ENCODE results near the gene RIMS4. TPM values are rescaled to one million over a fixed set of nuclear protein-coding genes. Genes with fewer than 3 reads are reported as not detected.

The RIMS4 gene
- total and polyA plus RNA-seq, 5 donors: 0.38 to 2.4 (median 1.2) TPM

GRCh38 chr20:44717986-44718385, 92.4 kb downstream of the RIMS4 start:
- no peaks in the 10 kb centered on the region for H3K9me3 ChIP-seq (ENCODE audit: control insufficient read depth, low read length)
- intact Hi-C loops (cut with DNase I): no loop called here
- no peaks in the 10 kb centered on the region for H3K27me3 ChIP-seq (ENCODE audit: control insufficient read depth, insufficient read depth)
- peaks cover 14% of the 10 kb centered on the region for H3K4me1 ChIP-seq (ENCODE audit: control insufficient read depth, insufficient read depth, low read length)
- H3K27ac ChIP-seq (ENCODE audit: low read length): peak overlapping the region; percentile 30
- WGBS: 72% methylated on average over 10 of the region's 10 CpGs
- no peak overlapping the region for H3K4me3 ChIP-seq (ENCODE audit: low read length)
- no peak for ATAC-seq
- DNase-seq: peak in 2 of 3 donors; percentile 70 to 73

DNA sequence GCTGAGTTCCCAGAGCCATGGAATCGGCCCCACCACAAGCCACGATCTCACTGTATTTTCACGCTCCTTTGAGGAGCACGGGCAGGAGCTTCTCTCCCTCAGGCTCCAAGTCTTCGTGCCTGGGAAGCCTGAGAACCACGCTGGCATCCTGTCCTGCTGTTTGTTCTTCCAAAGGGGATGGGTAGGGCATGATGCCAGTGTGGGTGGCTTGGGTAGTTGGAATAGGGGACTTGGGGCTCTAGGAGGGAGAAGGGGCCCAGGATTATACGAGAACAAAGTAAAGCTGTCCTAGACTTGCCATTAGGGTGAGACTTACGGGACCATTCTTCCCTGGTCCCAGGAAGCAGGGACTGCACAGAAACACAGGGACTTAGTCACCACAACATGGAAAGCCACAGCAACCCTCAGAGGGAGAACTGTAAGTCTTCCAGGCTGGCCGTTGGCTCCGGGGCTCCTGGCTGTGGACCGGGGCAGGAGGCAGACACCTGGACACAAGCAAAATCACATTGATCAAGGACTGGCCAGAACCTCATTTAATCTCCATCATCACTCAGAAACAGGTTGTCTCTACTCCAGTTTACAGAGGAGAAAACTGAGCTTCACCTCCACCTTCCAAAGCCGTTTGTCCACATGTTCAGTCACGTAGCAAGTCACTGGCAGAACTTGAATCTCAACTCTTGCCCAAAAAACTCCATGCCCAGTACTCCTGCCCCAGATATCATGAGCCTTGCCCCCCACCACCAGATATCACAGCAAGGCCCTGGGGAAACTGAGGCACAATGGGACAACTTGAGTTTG, 93.8 kb downstream of the RIMS4 start:
- no peaks in the 10 kb centered on the region for H3K9me3 ChIP-seq (ENCODE audit: control insufficient read depth, low read length)
- H3K4me1 ChIP-seq (ENCODE audit: control insufficient read depth, insufficient read depth, low read length): peaks cover 14% of the 10 kb centered on the region
- ATAC-seq (no peak), DNase-seq (peak in 1 of 3 donors; percentile 65)
- peak overlapping the region; percentile 12 for H3K4me3 ChIP-seq (ENCODE audit: low read length)
- 70% methylated on average over 13 of the region's 13 CpGs for WGBS
- peak overlapping the region; percentile 73 for H3K27ac ChIP-seq (ENCODE audit: low read length)
- H3K27me3 ChIP-seq (ENCODE audit: control insufficient read depth, insufficient read depth): no peaks in the 10 kb centered on the region
- intact Hi-C loops (cut with DNase I): no loop called here

DNA sequence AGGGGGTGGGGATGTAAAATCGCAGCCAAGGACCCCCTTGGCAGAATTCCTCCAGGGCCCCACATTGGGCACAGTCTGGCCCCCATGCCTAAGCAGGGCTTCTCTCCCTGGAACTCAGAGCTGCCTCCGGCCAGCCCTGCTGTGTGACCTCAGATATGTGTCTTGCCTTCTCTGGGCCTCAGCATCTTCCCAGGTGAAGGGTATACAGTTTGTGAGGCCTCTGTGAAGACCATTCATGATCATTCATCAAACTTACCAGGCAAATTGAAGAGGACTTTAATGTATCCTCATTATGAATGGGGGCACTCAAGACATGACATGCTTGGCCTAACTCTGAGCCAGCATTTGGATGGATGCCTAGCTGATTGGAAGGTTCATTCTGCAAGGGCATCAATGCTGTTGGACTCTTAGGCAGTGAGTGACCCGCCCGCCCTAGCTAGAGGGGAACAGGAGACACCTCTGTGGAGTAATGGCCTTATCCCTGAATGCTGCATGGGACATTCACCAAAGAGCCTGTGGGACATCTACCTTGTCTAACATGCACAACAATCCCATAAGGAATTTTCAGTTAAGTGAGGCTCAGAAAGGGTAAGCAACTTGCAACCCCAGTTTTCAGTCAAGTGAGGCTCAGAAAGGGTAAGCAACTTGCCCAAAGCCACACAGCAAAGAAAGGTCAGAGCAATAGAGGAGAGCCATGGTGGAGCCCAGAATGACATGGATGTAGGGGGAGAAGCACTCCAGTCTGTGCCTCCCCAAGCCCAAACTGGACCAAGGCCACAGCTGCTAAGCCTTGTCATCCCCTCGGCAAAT, 94.6 kb downstream of the RIMS4 start:
- H3K4me3 ChIP-seq (ENCODE audit: low read length): peak overlapping the region; percentile 1
- DNase-seq (peak in 1 of 3 donors; percentile 57), ATAC-seq (no peak)
- H3K27me3 ChIP-seq (ENCODE audit: control insufficient read depth, insufficient read depth): no peaks in the 10 kb centered on the region
- peaks cover 17% of the 10 kb centered on the region for H3K4me1 ChIP-seq (ENCODE audit: control insufficient read depth, insufficient read depth, low read length)
- WGBS: 74% methylated on average over 5 of the region's 5 CpGs
- peak overlapping the region; percentile 73 for H3K27ac ChIP-seq (ENCODE audit: low read length)
- intact Hi-C loops (cut with DNase I): no loop called here
- no peaks in the 10 kb centered on the region for H3K9me3 ChIP-seq (ENCODE audit: control insufficient read depth, low read length)

DNA sequence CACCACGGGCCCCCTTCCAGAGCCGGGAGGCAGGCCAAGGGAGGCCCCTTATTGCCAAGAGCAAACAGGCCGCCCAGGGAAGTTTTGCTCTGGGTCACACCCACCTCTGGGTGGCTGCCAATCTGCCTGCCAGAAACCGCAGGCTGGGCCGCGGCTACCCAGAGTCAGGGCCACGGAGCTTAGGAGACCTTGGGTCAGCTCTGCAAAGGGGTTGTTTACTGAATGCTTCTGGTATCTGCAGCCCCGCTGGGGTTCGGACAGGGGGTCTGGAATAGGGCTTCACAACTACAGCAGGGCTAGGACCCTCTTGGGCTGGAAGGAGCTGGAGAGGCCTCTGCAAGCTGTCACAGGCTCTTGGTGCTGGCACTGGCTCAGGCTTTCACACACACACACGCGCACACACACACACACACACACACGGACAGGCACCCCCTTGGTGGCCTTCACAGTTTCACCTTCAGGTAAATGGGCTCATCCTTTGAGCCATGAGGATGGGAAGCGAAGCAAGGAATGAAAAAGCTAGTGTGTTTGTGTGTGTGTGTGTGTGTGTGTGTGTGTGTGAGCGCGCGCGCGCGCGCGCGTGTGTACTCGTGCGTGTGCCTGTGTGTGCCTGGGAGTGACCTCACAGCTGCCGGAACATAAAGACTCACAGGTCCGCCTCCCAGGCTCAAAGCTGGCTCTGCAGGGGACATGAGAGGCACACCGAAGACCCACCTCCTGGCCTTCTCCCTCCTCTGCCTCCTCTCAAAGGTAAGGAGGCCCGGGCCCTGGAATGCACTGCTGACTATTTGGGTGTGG, 95.4 kb downstream of the RIMS4 start, which contains the start of gene CCN5:
TSS of gene CCN5 (plus strand) at position 669 of the 798 bp plus-strand sequence. CDS start at position 691, 22 bp downstream.
- intact Hi-C loops (cut with DNase I): no loop called here
- peak within 1 kb of the TSS; percentile 95 for H3K27ac ChIP-seq (ENCODE audit: low read length)

GRCh38 chr20:44714102-44714700, 96.1 kb downstream of the RIMS4 start:
- H3K27ac ChIP-seq (ENCODE audit: low read length): peak overlapping the region; percentile 95
- H3K9me3 ChIP-seq (ENCODE audit: control insufficient read depth, low read length): no peaks in the 10 kb centered on the region
- 38% methylated on average over 13 of the region's 13 CpGs for WGBS
- H3K4me3 ChIP-seq (ENCODE audit: low read length): no peak overlapping the region
- ATAC-seq (peak; percentile 68 to 74), DNase-seq (peak in 2 of 3 donors; percentile 72 to 84)
- H3K27me3 ChIP-seq (ENCODE audit: control insufficient read depth, insufficient read depth): no peaks in the 10 kb centered on the region
- intact Hi-C loops (cut with DNase I): no loop called here
- peaks cover 15% of the 10 kb centered on the region for H3K4me1 ChIP-seq (ENCODE audit: control insufficient read depth, insufficient read depth, low read length)

More for the DNA sequence above, 95.4 kb downstream of the RIMS4 start, which contains the start of gene CCN5:
- H3K4me3 ChIP-seq (ENCODE audit: low read length): peak within 1 kb of the TSS; percentile 1
- ATAC-seq (peak; percentile 85 to 86), DNase-seq (peak; percentile 95 to 99 (median 97))
- H3K9me3 ChIP-seq (ENCODE audit: control insufficient read depth, low read length): no peaks in the 10 kb centered on the region
- peaks cover 15% of the 10 kb centered on the region for H3K4me1 ChIP-seq (ENCODE audit: control insufficient read depth, insufficient read depth, low read length)
- WGBS: 40% methylated on average over 28 of the region's 28 CpGs
- no peaks in the 10 kb centered on the region for H3K27me3 ChIP-seq (ENCODE audit: control insufficient read depth, insufficient read depth)

DNA sequence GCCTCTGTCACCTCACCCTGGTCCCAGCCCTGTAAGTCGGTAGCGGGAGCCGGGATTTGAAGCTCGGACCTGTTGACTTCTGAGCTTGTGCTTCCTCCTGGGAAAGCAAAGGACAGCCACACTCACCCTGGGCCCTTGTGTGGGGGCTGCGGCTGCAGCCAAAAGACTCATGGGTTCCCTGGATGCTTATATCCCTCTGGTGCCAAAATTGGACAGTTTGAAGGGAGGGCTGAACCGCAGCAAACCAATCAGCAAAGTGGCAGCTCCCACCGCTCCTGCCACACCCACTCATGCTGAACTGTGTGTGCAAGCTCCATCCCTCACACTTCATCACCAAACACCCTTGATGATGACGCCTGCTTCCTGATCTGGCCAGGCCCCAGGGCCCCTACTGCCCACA, 99.1 kb downstream of the RIMS4 start:
- Histone ChIP-seq H3K27ac (ENCODE audit: low read length) (peak overlapping the region; percentile 83), H3K9me3 (ENCODE audit: control insufficient read depth, low read length) (no peaks in the 10 kb centered on the region), H3K4me3 (ENCODE audit: low read length) (no peak overlapping the region), H3K4me1 (ENCODE audit: control insufficient read depth, insufficient read depth, low read length) (peaks cover 15% of the 10 kb centered on the region), H3K27me3 (ENCODE audit: control insufficient read depth, insufficient read depth) (no peaks in the 10 kb centered on the region)
- ATAC-seq (peak; percentile 83 to 85), DNase-seq (peak; percentile 75 to 91 (median 90))
- intact Hi-C loops (cut with DNase I): no loop called here
- WGBS: 42% methylated on average over 8 of the region's 8 CpGs

- Histone ChIP-seq H3K4me1 (ENCODE audit: control insufficient read depth, insufficient read depth, low read length) (peaks cover 12% of the 10 kb centered on the region), H3K9me3 (ENCODE audit: control insufficient read depth, low read length) (no peaks in the 10 kb centered on the region), H3K27me3 (ENCODE audit: control insufficient read depth, insufficient read depth) (no peaks in the 10 kb centered on the region), H3K4me3 (ENCODE audit: low read length) (no peak overlapping the region), H3K27ac (ENCODE audit: low read length) (peak overlapping the region; percentile 4)
- ATAC-seq: no peak
- peak in 2 of 3 donors; percentile 31 to 50 for DNase-seq
- WGBS: 93% methylated on average over 9 of the region's 9 CpGs
- intact Hi-C loops (cut with DNase I): no loop called here
Observed at GRCh38 chr20:44709797-44710196, 100.5 kb downstream of the RIMS4 start.

- intact Hi-C loops (cut with DNase I): no loop called here
Observed at GRCh38 chr20:44709380-44709779, 101.0 kb downstream of the RIMS4 start.

DNA sequence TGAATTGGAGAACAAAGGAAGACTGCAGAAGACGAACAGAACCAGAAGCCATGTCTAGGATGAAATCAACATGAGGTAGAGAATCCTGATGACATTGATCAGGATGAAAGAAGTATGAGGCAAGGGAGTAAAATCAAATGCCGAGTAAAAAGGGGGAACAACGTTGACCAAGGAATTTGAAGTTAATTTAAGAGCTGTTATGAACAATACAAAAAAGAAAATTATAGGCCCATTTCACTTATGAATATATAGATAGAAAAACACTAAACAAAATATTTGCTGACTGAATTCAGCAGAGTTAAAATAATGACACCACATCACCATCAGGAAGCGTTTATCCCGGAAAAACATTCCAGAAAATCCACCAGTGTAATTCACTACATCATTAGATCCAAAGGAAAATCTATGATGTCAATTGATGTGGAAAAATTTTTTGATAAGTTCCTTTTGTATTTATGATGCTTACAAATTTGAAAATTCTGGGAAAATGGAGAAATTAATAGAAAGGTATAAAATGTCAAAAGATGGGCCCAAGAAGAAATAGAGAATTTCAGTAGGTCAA, 103.2 kb downstream of the RIMS4 start:
- H3K4me1 ChIP-seq (ENCODE audit: control insufficient read depth, insufficient read depth, low read length): peaks cover 17% of the 10 kb centered on the region

More at GRCh38 chr20:44709380-44709779, 101.0 kb downstream of the RIMS4 start:
- Histone ChIP-seq H3K9me3 (ENCODE audit: control insufficient read depth, low read length) (no peaks in the 10 kb centered on the region), H3K27me3 (ENCODE audit: control insufficient read depth, insufficient read depth) (no peaks in the 10 kb centered on the region), H3K4me1 (ENCODE audit: control insufficient read depth, insufficient read depth, low read length) (peaks cover 11% of the 10 kb centered on the region), H3K27ac (ENCODE audit: low read length) (no peak overlapping the region), H3K4me3 (ENCODE audit: low read length) (no peak overlapping the region)
- no peak for ATAC-seq
- peak in 2 of 3 donors; percentile 48 to 60 for DNase-seq
- WGBS: 67% methylated on average over 11 of the region's 11 CpGs

More for the DNA sequence above, 103.2 kb downstream of the RIMS4 start:
- no peak for ATAC-seq
- intact Hi-C loops (cut with DNase I): no loop called here
- H3K4me3 ChIP-seq (ENCODE audit: low read length): no peak overlapping the region
- WGBS: 80% methylated on average over 5 of the region's 5 CpGs
- H3K27me3 ChIP-seq (ENCODE audit: control insufficient read depth, insufficient read depth): no peaks in the 10 kb centered on the region
- DNase-seq: no peak
- no peaks in the 10 kb centered on the region for H3K9me3 ChIP-seq (ENCODE audit: control insufficient read depth, low read length)
- no peak overlapping the region for H3K27ac ChIP-seq (ENCODE audit: low read length)
